ENCODE data around the gene IL24. TPM values are rescaled to one million over a fixed set of nuclear protein-coding genes. Genes with fewer than 3 reads are reported as not detected.
A peak's percentile ranks its signal among the peaks of the same experiment; 100 is the strongest.

Gene IL24
- polyA plus RNA-seq, 3 donors = 0.16 TPM; not detected in 2

GRCh38 chr1:206926286-206926685, 29.0 kb downstream of the IL24 start:
- no peaks in the 10 kb centered on the region for H3K9me3 ChIP-seq (replicated peaks in 1 of 2; ENCODE audit: control insufficient read depth in 1 of 2, insufficient read depth in 1 of 2, low read length in 2 of 2)
- H3K9me3 Mint-ChIP-seq = peaks cover 0 to 6% (median 0%) of the 10 kb centered on the region in 7 donors
- no peak overlapping the region for H3K4me3 Mint-ChIP-seq
- peaks cover 0 to 3% (median 2%) of the 10 kb centered on the region in 3 donors for H3K27me3 Mint-ChIP-seq (ENCODE audit: low read depth in 3 of 3)
- peak overlapping the region in 3 of 7 donors; percentile 38 to 68 (median 45) for H3K27ac Mint-ChIP-seq
- intact Hi-C loops (cut with micrococcal nuclease) = no loop called here
- TF ChIP-seq CTCF (IDR thresholded peaks at IDR 0.05) = no peak
- no peaks in the 10 kb centered on the region for H3K27me3 ChIP-seq (ENCODE audit: control insufficient read depth in 2 of 2, insufficient read depth in 2 of 2, low read length in 2 of 2)
- H3K36me3 ChIP-seq (replicated peaks in 1 of 2; ENCODE audit: control insufficient read depth in 1 of 2, insufficient read depth in 2 of 2, low read length in 2 of 2) = no peaks in the 10 kb centered on the region
- H2AFZ ChIP-seq (ENCODE audit: insufficient read depth, low read depth, low read length, poor library complexity, severe bottlenecking) = no peak overlapping the region
- H4K20me1 ChIP-seq (ENCODE audit: insufficient read depth, low read length) = no peaks in the 10 kb centered on the region
- WGBS (ENCODE audit: insufficient coverage) = 100% methylated on average over 1 of the region's 2 CpGs
- H3K79me2 ChIP-seq (ENCODE audit: insufficient read depth, low read length) = no peaks in the 10 kb centered on the region
- H3K4me1 Mint-ChIP-seq = peaks cover 31% of the 10 kb centered on the region
- H3K4me1 ChIP-seq (ENCODE audit: control insufficient read depth in 1 of 2, insufficient read depth in 2 of 2, low read length in 2 of 2) = peaks cover 77 to 86% of the 10 kb centered on the region in 2 donors
- H3K36me3 Mint-ChIP-seq = peaks cover 0 to 4% of the 10 kb centered on the region in 2 donors
- no peak overlapping the region for H3K4me2 ChIP-seq (replicated peaks; ENCODE audit: extremely low read depth, low read length, poor library complexity, severe bottlenecking)
- no peak overlapping the region for H3K9ac ChIP-seq (ENCODE audit: insufficient read depth, low read length, poor library complexity, severe bottlenecking)
- no peak overlapping the region for H3K27ac ChIP-seq (ENCODE audit: low read depth in 1 of 2, low read length in 2 of 2)
- no peak for DNase-seq
- no peak overlapping the region for H3K4me3 ChIP-seq (replicated peaks in 1 of 3; ENCODE audit: low read depth in 2 of 3, low read length in 3 of 3)

- H3K4me2 ChIP-seq (replicated peaks; ENCODE audit: extremely low read depth, low read length, poor library complexity, severe bottlenecking) = no peak overlapping the region
- no peaks in the 10 kb centered on the region for H3K36me3 ChIP-seq (replicated peaks in 1 of 2; ENCODE audit: control insufficient read depth in 1 of 2, insufficient read depth in 2 of 2, low read length in 2 of 2)
- peaks cover 0 to 3% (median 2%) of the 10 kb centered on the region in 3 donors for H3K27me3 Mint-ChIP-seq (ENCODE audit: low read depth in 3 of 3)
- H3K79me2 ChIP-seq (ENCODE audit: insufficient read depth, low read length) = no peaks in the 10 kb centered on the region
- no peak overlapping the region for H2AFZ ChIP-seq (ENCODE audit: insufficient read depth, low read depth, low read length, poor library complexity, severe bottlenecking)
- peak overlapping the region in 5 of 7 donors; percentile 49 to 91 (median 70) for H3K27ac Mint-ChIP-seq
- intact Hi-C loops (cut with micrococcal nuclease) = no loop called here
- H3K4me1 ChIP-seq (ENCODE audit: control insufficient read depth in 1 of 2, insufficient read depth in 2 of 2, low read length in 2 of 2) = peaks cover 45 to 56% of the 10 kb centered on the region in 2 donors
- no peaks in the 10 kb centered on the region for H4K20me1 ChIP-seq (ENCODE audit: insufficient read depth, low read length)
- H3K4me3 Mint-ChIP-seq = no peak overlapping the region
- H3K4me3 ChIP-seq (replicated peaks in 1 of 3; ENCODE audit: low read depth in 2 of 3, low read length in 3 of 3) = no peak overlapping the region
- no peak for TF ChIP-seq CTCF (IDR thresholded peaks at IDR 0.05)
- H3K27me3 ChIP-seq (ENCODE audit: control insufficient read depth in 2 of 2, insufficient read depth in 2 of 2, low read length in 2 of 2) = no peaks in the 10 kb centered on the region
- peaks cover 0 to 4% of the 10 kb centered on the region in 2 donors for H3K36me3 Mint-ChIP-seq
- peaks cover 0 to 6% (median 0%) of the 10 kb centered on the region in 7 donors for H3K9me3 Mint-ChIP-seq
- WGBS (ENCODE audit: insufficient coverage) = no CpG with 5 or more reads among the region's 6 CpGs
- no peak overlapping the region for H3K9ac ChIP-seq (ENCODE audit: insufficient read depth, low read length, poor library complexity, severe bottlenecking)
- H3K9me3 ChIP-seq (replicated peaks in 1 of 2; ENCODE audit: control insufficient read depth in 1 of 2, insufficient read depth in 1 of 2, low read length in 2 of 2) = no peaks in the 10 kb centered on the region
- peaks cover 32% of the 10 kb centered on the region for H3K4me1 Mint-ChIP-seq
- H3K27ac ChIP-seq (ENCODE audit: low read depth in 1 of 2, low read length in 2 of 2) = peak overlapping the region; percentile 49 to 51
- no peak for DNase-seq
Observed at GRCh38 chr1:206929524-206929923, 32.3 kb downstream of the IL24 start.

Measured in CD14-positive monocyte (primary cell).